HG02588 (cell line): ENCODE results near the gene DAPK1.

Experiments
- ATAC-seq: cut with Tn5 transposase; IDR thresholded peaks from one replicate; pipeline ENCODE4 v1.9.1; 2021; ENCODE audit warnings: mild to moderate bottlenecking, moderate library complexity; ENCODE audit not compliant: unreplicated experiment

DAPK1 gene

GRCh38 chr9:87609002-87609401 lies 111.3 kb downstream of the DAPK1 start:
- no peak for ATAC-seq

- no peak for ATAC-seq
Observed at GRCh38 chr9:87609486-87609885, 111.8 kb downstream of the DAPK1 start.

- no peak for ATAC-seq
Observed at GRCh38 chr9:87610200-87611155, 112.8 kb downstream of the DAPK1 start.

- ATAC-seq = no peak
Observed at GRCh38 chr9:87611776-87612175, 114.1 kb downstream of the DAPK1 start.

GRCh38 chr9:87612536-87612935 lies 114.9 kb downstream of the DAPK1 start:
- no peak for ATAC-seq

- no peak for ATAC-seq
Observed at GRCh38 chr9:87613265-87614111, 115.8 kb downstream of the DAPK1 start.

- ATAC-seq = no peak
Observed at GRCh38 chr9:87614397-87614796, 116.7 kb downstream of the DAPK1 start.

- no peak for ATAC-seq
Observed at GRCh38 chr9:87615136-87615535, 117.5 kb downstream of the DAPK1 start.

GRCh38 chr9:87615547-87616148 lies 118.0 kb downstream of the DAPK1 start:
- no peak for ATAC-seq

- ATAC-seq = no peak
Observed at GRCh38 chr9:87618226-87618625, 120.6 kb downstream of the DAPK1 start.

- no peak for ATAC-seq
Observed at GRCh38 chr9:87618931-87619330, 121.3 kb downstream of the DAPK1 start.

GRCh38 chr9:87619346-87619745 lies 121.7 kb downstream of the DAPK1 start:
- ATAC-seq = no peak

- no peak for ATAC-seq
Observed at GRCh38 chr9:87620731-87621322, 123.2 kb downstream of the DAPK1 start.

GRCh38 chr9:87622098-87622497 lies 124.4 kb downstream of the DAPK1 start:
- no peak for ATAC-seq

GRCh38 chr9:87622923-87623322 lies 125.3 kb downstream of the DAPK1 start:
- no peak for ATAC-seq

GRCh38 chr9:87628346-87628745 lies 130.7 kb downstream of the DAPK1 start:
- no peak for ATAC-seq

- no peak for ATAC-seq
Observed at GRCh38 chr9:87629104-87629503, 131.4 kb downstream of the DAPK1 start.

GRCh38 chr9:87630266-87630665 lies 132.6 kb downstream of the DAPK1 start:
- no peak for ATAC-seq

GRCh38 chr9:87630846-87631245 lies 133.2 kb downstream of the DAPK1 start:
- no peak for ATAC-seq

GRCh38 chr9:87635656-87636501 lies 138.2 kb downstream of the DAPK1 start:
- ATAC-seq = no peak
